Prostate gland (tissue), 2 donors: ENCODE measurements around the gene NUP107. TPM values are rescaled to one million over a fixed set of nuclear protein-coding genes. Genes with fewer than 3 reads are reported as not detected.

ENCODE experiments used
- DNase-seq: peaks from one replicate; pipeline ENCODE4 v3.0.0-alpha.2; 2019; ENCODE audit warnings: low spot score
- H3K27ac ChIP-seq, 2 donors: fragments of 200-600 bp; sonication (generic); 2 replicates each; pipeline ENCODE4 v1.5.1; 2017 to 2019
- H3K27me3 ChIP-seq: fragments of 200-600 bp; sonication (generic); replicated peaks from 2 replicates; pipeline ENCODE4 v1.5.1; 2019; ENCODE audit not compliant: insufficient read depth
- H3K36me3 ChIP-seq, 2 donors: fragments of 200-600 bp; sonication (generic); 1 replicate in 1 of 2; 2 replicates in 1 of 2; pipeline versions ENCODE4 v1.5.1 to v1.8.1; 2017 to 2019
- H3K4me1 ChIP-seq: fragments of 200-600 bp; sonication (generic); replicated peaks from 2 replicates; pipeline ENCODE4 v1.5.1; 2019
- H3K4me3 ChIP-seq, 2 donors: fragments of 200-600 bp; sonication (generic); 2 replicates each; pipeline ENCODE4 v1.5.1; 2017 to 2019
- H3K9me3 ChIP-seq: fragments of 200-600 bp; sonication (generic); 2 replicates; pipeline ENCODE4 v1.5.1; 2017
- POLR2A ChIP-seq: fragments of 450-650 bp; IDR thresholded peaks from one replicate; pipeline ENCODE4 v1.6.1; 2016; ENCODE audit warnings: antibody characterized with exemption, mild to moderate bottlenecking
- POLR2AphosphoS5 ChIP-seq: sonication (generic); formaldehyde crosslinking; IDR thresholded peaks from one replicate; pipeline ENCODE4 v1.6.1; 2017; ENCODE audit warnings: antibody characterized with exemption
- WGBS: methylation state at CpG from one replicate; pipeline ENCODE4 v1.1.5; 2018; 5-methylcytosine and 5-hydroxymethylcytosine counted together
- intact Hi-C: fragments of 100-400 bp; cut with DNase I; formaldehyde crosslinking; loops from one replicate; pipeline ENCODE4 v1.14.2; 2022
- total RNA-seq, 2 donors: library from RNA; depleted of rRNA; stranded (reverse); fragments of >200 nt; gene quantifications; one replicate each; pipeline ENCODE4 v1.1.0, GENCODE V29; 2016
- TF ChIP-seq, protein P1 (sequence below), 4 experiments: fragments of 200-600 bp in 2 of 4; fragments of 450-650 bp in 2 of 4; sonication (generic) in 2 of 4; IDR thresholded peaks; 1 replicate in 3 of 4; 2 replicates in 1 of 4; pipeline ENCODE4 v1.5.1; 2016 to 2019; ENCODE audit warnings: antibody characterized with exemption in 4 of 4, mild to moderate bottlenecking in 2 of 4, moderate library complexity in 2 of 4

Gene NUP107
- total RNA-seq, 2 donors from 2014 or later, result 27.9 to 37.0 TPM

DNA sequence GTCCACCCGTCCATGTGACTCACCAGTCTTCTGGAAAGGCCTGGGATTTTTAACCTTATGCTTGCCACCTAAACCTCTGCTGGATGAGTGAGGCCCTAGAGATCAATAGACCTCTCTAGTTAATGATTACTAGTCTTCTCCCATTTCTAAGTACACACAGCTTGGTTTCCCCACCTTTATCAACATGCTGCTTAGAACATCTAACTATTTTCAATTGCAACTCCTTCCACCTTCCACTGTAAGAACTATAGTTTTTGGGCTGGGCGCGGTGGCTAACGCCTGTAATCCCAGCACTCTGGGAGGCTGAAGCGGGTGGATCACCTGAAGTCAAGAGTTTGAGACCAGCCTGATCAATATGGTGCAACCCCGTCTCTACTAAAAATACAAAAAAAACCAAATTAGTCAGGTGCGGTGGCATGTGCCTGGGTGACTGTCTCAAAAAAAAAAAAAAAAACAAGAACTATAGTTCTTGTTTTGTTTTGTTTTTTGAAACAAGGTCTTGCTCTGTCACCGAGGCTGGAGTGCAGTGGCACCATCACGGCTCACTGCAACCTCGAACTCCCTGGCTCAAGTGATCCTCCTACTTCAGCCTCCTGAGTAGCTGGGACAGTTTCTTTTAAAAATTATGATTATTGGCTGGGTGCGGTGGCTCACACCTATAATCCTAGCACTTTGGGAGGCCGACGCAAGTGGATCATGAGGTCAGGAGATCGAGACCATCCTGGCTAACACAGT lies 102.5 kb downstream of the NUP107 start:
- H3K36me3 ChIP-seq, result no peaks in the 10 kb centered on the region
- no peak overlapping the region for H3K27ac ChIP-seq
- intact Hi-C loops, result no loop called here
- no peaks in the 10 kb centered on the region for H3K9me3 ChIP-seq
- H3K27me3 ChIP-seq, result no peaks in the 10 kb centered on the region
- DNase-seq, result no peak
- 96% methylated on average over 14 of the region's 14 CpGs for WGBS
- no peak for TF ChIP-seq POLR2A
- peaks cover 3% of the 10 kb centered on the region for H3K4me1 ChIP-seq
- no peak overlapping the region for H3K4me3 ChIP-seq

DNA sequence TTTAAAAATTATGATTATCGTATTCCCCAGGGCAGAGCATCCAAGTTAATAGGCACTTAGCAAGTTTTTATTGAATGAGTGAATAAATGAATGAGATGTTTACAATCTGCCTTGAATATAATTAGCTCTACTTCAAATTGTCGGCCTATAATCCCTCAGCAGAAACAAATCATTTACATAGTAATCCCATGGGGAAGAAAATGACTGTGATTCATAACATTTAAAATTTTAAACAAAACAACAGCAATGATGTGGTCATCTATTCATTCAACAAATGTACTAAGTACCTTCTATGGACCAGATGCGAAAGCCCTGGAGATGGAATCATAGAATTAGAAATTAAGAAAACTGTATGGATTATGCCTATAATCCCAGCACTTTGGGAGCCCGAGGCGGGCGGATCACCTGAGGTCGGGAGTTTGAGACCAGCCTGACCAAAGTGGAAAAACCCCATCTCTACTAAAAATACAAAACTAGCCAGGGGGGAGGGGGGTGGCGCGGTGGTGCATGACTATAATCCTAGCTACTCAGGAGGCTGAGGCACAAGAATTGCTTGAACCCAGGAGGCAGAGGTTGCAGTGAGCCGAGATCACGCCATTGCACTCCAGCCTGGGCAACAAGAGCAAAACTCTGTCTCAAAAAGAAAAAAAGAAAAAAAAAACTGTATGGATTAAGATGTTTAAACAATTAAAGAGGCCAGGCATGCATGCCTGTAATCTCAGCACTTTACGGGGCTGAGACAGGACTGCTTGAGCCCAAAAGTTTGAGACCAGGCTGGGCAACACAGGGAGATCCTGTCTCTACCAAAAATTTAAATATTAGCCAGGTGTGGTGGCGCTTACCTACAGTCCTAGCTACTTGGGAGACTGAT lies 103.5 kb downstream of the NUP107 start:
- no peaks in the 10 kb centered on the region for H3K36me3 ChIP-seq
- H3K27me3 ChIP-seq, result no peaks in the 10 kb centered on the region
- intact Hi-C loops, result no loop called here
- H3K4me1 ChIP-seq, result peaks cover 3% of the 10 kb centered on the region
- DNase-seq, result no peak
- TF ChIP-seq POLR2AphosphoS5 (no peak), POLR2A (no peak)
- TF ChIP-seq, protein P1, sequence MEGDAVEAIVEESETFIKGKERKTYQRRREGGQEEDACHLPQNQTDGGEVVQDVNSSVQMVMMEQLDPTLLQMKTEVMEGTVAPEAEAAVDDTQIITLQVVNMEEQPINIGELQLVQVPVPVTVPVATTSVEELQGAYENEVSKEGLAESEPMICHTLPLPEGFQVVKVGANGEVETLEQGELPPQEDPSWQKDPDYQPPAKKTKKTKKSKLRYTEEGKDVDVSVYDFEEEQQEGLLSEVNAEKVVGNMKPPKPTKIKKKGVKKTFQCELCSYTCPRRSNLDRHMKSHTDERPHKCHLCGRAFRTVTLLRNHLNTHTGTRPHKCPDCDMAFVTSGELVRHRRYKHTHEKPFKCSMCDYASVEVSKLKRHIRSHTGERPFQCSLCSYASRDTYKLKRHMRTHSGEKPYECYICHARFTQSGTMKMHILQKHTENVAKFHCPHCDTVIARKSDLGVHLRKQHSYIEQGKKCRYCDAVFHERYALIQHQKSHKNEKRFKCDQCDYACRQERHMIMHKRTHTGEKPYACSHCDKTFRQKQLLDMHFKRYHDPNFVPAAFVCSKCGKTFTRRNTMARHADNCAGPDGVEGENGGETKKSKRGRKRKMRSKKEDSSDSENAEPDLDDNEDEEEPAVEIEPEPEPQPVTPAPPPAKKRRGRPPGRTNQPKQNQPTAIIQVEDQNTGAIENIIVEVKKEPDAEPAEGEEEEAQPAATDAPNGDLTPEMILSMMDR (IDR thresholded peaks at IDR 0.05), result no peak
- WGBS, result 93% methylated on average over 13 of the region's 13 CpGs
- H3K27ac ChIP-seq, result no peak overlapping the region
- H3K4me3 ChIP-seq, result no peak overlapping the region
- no peaks in the 10 kb centered on the region for H3K9me3 ChIP-seq

DNA sequence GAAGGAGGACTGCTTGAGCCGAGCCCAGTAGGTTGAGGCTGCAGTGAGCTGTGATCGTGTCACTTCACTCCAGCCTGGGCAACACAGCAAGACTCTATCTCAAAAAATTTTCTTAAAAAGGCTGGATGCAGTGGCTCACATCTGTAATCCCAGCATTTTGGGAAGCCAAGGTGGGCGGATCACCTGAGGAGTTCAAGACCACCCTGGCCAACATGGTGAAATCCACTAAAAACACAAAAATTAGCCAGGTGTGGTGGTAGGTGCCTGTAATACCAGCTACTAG lies 104.1 kb downstream of the NUP107 start:
- peaks cover 3% of the 10 kb centered on the region for H3K4me1 ChIP-seq

DNA sequence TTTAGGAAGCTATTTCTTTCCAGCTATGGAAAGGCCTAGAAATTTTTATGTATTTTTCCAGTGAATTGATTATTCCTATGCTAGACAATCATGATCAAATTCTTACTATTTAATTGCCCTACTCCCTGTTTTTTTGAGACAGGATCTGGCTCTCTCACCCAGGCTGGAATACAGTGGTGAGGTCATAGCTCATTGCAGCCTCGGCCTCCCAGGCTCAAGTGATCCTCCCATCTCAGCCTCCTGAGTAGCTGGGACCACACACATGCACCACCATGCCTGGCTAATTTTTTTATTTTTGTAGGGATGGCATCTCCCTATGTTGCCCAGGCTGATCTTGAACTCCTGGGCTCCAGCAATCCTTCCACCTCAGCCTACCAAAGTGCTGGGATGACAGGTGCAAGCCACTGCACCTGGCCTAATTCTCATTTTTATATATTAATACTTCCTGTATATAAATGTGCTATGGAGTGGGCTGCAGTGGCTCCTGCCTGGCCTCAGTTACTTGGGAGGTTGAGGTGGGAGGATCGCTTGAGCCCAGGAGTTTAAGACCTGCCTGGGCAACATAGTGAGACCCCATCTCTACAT lies 105.2 kb downstream of the NUP107 start:
- Histone ChIP-seq H3K27me3 (no peaks in the 10 kb centered on the region), H3K27ac (no peak overlapping the region), H3K4me1 (peaks cover under 1% of the 10 kb centered on the region), H3K9me3 (no peaks in the 10 kb centered on the region), H3K36me3 (no peaks in the 10 kb centered on the region), H3K4me3 (no peak overlapping the region)
- TF ChIP-seq POLR2AphosphoS5 (no peak), POLR2A (no peak)
- TF ChIP-seq, protein P1 (IDR thresholded peaks at IDR 0.05), result no peak
- DNase-seq, result no peak
- WGBS, result 98% methylated on average over 2 of the region's 2 CpGs
- intact Hi-C loops, result no loop called here

More for the DNA sequence above, 104.1 kb downstream of the NUP107 start:
- DNase-seq, result no peak
- Histone ChIP-seq H3K27ac (no peak overlapping the region), H3K27me3 (no peaks in the 10 kb centered on the region), H3K4me3 (no peak overlapping the region), H3K9me3 (no peaks in the 10 kb centered on the region), H3K36me3 (no peaks in the 10 kb centered on the region)
- TF ChIP-seq POLR2AphosphoS5 (no peak), POLR2A (no peak)
- TF ChIP-seq, protein P1 (IDR thresholded peaks at IDR 0.05), result no peak
- 65% methylated on average over 3 of the region's 3 CpGs for WGBS
- intact Hi-C loops, result no loop called here

DNA sequence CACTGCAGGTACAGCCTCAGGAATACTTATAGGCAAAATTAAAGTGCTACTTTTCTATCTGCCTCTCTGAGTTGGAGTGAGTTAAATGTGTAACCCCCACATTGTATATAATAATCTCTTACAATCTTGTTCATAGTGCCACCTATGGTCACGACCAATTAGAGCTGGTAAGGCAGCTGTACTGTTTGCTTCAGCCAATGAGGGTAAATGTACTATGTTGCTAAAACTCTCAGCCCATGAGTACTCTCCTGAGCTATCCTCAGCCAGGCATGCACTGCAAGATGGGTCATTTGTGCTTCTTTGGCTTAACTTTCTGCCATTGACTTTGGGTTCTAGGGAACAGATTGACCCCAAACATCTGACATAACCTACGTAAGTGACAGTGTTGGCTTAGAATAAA lies 106.2 kb downstream of the NUP107 start:
- no peak for DNase-seq
- intact Hi-C loops, result no loop called here
- WGBS, result 73% methylated on average over 2 of the region's 2 CpGs

More for the DNA sequence above, 106.2 kb downstream of the NUP107 start:
- Histone ChIP-seq H3K27ac (no peak overlapping the region), H3K36me3 (no peaks in the 10 kb centered on the region), H3K27me3 (no peaks in the 10 kb centered on the region), H3K4me1 (no peaks in the 10 kb centered on the region), H3K4me3 (no peak overlapping the region), H3K9me3 (no peaks in the 10 kb centered on the region)
- TF ChIP-seq, protein P1 (IDR thresholded peaks at IDR 0.05), result no peak
- TF ChIP-seq POLR2A (no peak), POLR2AphosphoS5 (no peak)
